ENCODE data around the gene TSPAN16. TPM values are rescaled to one million over a fixed set of nuclear protein-coding genes. Genes with fewer than 3 reads are reported as not detected.
"Not testable (repeated sequence)": the region's sequence is repeated elsewhere in the genome, so short reads cannot be mapped to it uniquely, and the experiment has no call there.

The TSPAN16 gene
- total RNA-seq, 1 donor from 2014 or later: not detected

- not testable (repeated sequence) for DNase-seq (ENCODE audit: low read depth)
Measured at GRCh38 chr19:11320278-11320995, 24.5 kb downstream of the TSPAN16 start.

DNA sequence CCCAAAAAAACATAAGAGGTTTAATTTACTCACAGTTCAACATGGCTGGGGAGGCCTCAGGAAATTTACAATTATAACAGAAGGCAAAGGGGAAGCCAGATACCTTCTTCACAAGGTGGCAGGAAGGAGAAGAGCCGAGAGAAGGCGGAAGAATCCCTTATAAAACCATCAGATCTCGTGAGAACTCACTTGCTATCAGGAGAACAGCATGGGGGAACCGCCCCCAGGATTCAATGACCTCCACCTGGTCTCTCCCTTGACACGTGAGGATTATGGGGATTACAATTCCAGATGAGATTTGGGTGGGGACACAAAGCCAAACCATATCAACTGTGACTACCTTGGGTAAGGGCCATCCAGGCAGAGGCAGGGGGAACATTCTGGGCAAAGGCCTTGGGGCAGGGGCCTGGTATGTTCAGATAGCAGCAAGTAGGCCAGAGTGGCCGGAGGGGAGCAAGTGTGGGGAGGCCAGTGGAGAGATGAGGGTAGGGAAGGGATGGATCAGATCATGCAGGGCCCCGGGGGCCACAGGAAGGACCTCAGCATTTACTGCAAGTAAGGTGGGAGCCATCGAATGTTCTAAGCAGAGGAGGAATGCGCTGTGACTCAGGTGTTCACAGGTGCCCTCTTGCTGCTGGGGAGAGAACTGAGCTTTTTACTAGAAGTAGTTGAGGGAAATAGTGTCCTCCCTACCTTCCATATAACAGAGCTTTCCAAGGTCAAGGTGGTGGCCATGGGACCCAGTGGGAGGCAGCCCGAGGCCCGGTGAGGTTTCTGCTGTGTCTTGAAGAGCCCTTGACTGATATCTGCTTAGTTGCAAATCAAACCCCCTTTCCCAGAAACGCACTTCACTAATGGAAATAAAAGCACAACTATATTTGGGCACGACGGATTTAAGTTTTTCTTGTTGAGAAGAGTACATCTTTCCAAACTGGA is 25.5 kb downstream of the TSPAN16 start:
- DNase-seq (ENCODE audit: low read depth): no peak

GRCh38 chr19:11322269-11323024 is 26.5 kb downstream of the TSPAN16 start:
- DNase-seq (ENCODE audit: low read depth): peak; percentile 33

DNA sequence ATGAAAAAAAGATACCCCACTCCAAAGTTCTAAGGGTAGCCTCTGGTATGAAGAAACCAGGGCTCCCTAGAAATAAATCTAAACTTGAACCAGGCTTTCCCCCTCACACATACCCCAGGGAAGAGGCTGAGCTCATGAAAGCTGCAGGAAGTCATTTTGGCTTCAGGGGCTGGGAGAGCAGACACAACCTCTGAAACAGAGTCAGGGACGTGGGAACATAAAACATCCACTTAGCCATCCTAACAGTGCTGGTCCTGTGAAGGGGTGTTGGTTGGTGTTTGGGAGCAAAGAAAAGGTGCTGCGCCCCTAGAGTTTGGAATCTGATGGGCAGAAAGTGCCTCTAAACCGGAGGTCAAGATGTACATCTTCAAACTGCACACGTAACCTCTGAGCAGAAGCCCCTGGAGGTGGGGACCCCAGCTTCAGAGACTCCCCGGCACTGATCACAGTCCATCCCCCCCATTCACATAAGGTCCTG is 27.7 kb downstream of the TSPAN16 start:
- DNase-seq (ENCODE audit: low read depth): no peak

GRCh38 chr19:11324079-11324661 is 28.2 kb downstream of the TSPAN16 start:
- DNase-seq (ENCODE audit: low read depth): peak; percentile 98

DNA sequence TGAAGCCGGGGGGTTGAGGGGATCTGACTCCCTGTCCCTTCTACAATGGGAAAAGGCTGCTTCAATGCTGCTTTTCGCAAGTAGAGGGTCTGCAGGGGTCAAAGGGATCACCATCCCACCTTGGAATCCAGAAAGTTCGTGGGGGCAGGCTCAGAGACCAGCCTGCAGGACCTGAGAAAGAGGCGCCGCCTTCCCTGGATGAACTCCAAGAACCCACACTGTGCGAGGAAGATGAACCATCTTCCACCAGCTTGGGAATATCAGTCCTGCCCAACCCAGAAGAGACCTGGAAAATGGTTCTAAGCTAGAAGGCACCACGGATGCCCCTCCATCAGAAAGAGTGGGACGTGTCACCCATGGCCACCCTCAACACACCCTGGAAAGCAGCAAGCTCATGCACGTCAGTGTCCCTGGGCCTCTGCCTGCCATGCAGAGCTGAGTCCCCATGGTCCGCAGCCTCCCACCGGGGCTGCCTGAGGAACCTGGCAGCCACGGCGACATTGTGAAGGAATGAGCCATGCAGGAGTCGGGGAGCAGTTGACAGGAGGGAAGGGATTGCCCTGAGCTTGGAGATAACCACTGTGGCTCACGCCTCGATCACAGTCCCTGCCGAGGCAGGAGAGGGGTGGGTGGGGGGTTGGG is 28.9 kb downstream of the TSPAN16 start:
- no peak for DNase-seq (ENCODE audit: low read depth)

- no peak for DNase-seq (ENCODE audit: low read depth)
Measured at GRCh38 chr19:11325544-11325943, 29.6 kb downstream of the TSPAN16 start.

DNA sequence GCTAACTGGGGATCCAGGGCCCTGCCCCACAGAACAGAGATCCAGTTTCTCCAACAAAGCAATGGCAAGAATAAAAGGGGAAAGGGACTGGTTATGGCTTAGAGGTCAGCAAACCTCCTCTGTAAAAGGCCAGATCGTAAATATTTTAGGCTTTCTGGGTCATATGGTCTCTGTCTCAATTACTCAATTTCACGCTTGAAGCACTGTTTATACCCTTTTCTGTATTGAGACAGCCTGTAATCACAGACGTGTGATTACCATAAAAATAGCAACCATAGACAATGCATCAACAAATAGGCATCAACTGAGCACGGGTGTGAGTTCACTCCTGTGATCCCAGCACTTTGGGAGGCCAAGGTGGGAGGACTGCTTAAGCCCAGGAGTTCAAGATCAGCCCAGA is 34.2 kb downstream of the TSPAN16 start:
- no peak for DNase-seq (ENCODE audit: low read depth)

DNA sequence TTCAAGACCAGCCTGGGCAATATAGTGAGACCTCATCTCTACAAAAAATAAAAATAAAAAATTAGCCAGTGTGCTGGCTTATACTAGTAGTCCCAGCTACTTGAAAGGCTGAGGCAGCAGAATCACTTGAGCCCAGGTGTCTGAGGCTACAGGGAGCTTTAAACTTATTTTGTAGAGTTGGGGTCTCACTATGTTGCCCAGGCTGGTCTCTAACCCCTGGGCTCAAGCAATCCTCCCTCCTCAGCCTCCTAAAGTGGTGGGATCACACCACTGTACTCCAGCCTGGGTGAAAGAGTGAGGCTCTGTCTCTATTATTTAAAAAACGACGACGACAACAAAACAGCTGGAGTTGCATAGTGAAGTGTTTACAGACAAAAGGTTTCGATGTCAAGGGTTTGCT is 35.5 kb downstream of the TSPAN16 start:
- DNase-seq (ENCODE audit: low read depth): no peak

DNA sequence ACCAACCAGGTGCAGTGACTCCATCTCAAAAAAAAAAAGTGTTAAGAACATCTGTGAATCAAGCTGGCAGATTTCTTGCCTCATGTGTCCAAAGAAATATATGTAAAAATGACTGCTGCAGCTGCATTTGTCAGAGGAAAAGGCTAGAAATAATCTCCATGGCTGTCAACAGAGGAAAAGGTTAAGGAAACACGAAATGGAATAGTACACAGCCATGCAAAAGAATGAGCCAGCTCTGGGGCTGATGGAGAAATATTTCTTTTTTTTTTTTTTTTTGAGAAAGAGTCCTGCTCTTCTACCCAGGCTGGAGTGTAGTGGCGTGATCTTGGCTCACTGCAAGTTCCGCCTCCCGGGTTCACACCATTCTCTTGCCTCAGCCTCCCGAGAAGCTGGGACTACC is 36.9 kb downstream of the TSPAN16 start:
- DNase-seq (ENCODE audit: low read depth): no peak

DNA sequence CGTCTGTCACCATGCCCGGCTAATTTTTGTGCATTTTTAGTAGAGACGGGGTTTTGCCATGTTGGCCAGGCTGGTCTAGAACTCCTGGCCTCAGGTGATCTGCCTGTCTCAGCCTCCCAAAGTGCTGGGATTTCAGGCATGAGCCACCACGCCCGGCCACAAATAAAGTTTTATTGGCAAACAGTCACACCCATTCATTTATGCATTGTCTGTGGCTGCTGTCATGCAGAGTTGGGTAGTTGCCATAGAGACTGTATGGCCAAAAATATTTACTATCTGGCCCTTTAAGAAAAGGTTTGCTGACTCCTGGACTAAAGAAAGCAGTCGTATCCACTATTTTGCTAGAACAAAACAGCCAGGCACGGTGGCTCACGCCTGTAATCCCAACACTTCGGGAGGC is 37.9 kb downstream of the TSPAN16 start:
- DNase-seq (ENCODE audit: low read depth): peak; percentile 62

DNA sequence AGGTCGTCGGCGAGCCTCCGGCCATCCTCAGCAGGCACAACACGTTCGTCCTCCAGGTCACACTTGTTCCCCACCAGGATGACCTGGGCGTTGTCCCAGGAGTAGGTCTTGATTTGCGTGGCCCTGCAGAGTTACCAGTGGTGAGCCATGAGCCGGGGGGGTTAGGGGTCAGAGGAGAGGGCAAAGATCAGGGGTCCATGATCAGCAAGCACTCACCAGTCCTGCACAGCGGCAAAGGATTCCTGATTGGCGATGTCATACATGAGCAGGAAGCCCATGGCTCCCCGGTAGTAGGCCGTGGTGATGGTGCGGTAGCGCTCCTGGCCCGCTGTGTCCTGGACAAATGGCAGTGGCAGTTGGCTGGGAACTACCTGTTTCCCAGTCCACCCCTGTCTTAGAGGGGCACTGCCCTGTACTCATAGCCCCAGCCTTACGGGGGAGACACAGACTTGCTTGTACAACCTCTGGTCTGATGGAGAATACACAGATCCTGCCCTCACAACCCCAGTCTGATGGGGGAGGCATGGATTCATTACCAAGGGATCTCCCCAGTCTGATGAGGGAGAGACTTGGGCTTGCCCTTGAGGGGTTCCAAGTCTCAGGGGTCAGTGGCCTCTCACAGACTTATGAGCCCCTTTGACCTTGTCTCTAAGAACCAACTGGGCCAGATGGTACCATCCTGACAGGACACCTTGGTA is 39.6 kb downstream of the TSPAN16 start:
- DNase-seq (ENCODE audit: low read depth): no peak

DNA sequence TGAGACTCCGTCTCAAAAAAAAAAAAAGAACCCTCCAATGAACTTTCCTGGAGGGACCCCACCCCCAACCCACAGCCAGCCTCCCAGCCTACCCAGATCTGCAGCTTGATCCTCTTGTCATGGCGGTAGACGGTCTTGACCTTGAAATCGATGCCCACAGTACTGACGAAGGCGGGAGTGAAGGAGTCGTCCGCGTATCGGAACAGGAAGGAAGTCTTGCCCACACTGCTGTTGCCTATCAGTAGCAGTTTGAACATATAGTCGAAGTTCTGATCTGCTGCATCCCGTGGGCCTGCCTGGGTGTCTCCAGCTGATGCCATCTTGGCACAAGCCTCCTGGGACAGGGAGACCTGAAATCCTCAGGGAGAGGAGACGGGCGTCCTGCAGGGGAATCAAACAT is 41.1 kb downstream of the TSPAN16 start:
- no peak for DNase-seq (ENCODE audit: low read depth)

- no peak for DNase-seq (ENCODE audit: low read depth)
Measured at GRCh38 chr19:11338121-11338520, 42.2 kb downstream of the TSPAN16 start.

- DNase-seq (ENCODE audit: low read depth): peak; percentile 49
Measured at GRCh38 chr19:11338569-11339253, 42.8 kb downstream of the TSPAN16 start.

- peak; percentile 80 for DNase-seq (ENCODE audit: low read depth)
Measured at GRCh38 chr19:11339254-11340098, 43.5 kb downstream of the TSPAN16 start, which contains the start of gene RAB3D. RAB3D (minus strand) TSS chr19:11339657; CDS start chr19:11337399, 2,258 bp downstream.

GRCh38 chr19:11340099-11340467 is 44.1 kb downstream of the TSPAN16 start:
- DNase-seq (ENCODE audit: low read depth): not testable (repeated sequence)

DNA sequence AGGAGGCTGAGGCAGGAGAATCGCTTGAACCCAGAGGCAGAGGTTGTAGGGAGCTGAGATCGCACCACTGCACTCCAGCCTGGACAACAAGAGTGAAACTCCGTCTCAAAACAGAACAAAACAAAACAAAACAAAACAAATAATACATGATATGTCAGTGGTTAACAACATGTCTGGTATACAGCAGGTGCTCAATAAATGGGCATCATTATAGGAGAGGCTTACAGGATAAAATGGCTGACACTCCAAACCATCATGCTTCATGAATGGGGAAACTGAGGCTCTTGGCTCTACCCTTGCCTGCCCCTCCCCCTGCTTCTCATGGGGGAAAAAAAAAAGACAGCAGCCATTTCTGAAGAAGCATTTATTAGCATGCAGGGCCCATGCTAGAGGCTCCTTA is 46.5 kb downstream of the TSPAN16 start:
- DNase-seq (ENCODE audit: low read depth): no peak

Measured in renal cortical epithelial cell (primary cell).